Breast epithelium (tissue), 4 donors: ENCODE results near the gene MSRB1. TPM values are rescaled to one million over a fixed set of nuclear protein-coding genes. Genes with fewer than 3 reads are reported as not detected.

ENCODE experiments used
- DNase-seq, 2 donors: peaks; one replicate each; pipeline ENCODE4 v3.0.0-alpha.2; 2019; ENCODE audit warnings: low spot score in 2 of 2
- H3K27ac ChIP-seq, 2 donors: fragments of 200-600 bp; sonication (generic) in 1 of 2; one replicate each; pipeline ENCODE4 v1.5.1; 2016 to 2019; ENCODE audit warnings: mild to moderate bottlenecking in 1 of 2
- H3K27me3 ChIP-seq, 2 donors: fragments of 200-600 bp; sonication (generic) in 1 of 2; one replicate each; pipeline versions ENCODE4 v1.5.1 to v1.6.0; 2017 to 2019; ENCODE audit warnings: control low read depth in 1 of 2, mild to moderate bottlenecking in 1 of 2
- H3K36me3 ChIP-seq: fragments of 200-600 bp; one replicate; pipeline ENCODE4 v1.5.1; 2019
- H3K4me1 ChIP-seq, 2 donors: fragments of 200-600 bp; sonication (generic); one replicate each; pipeline ENCODE4 v1.5.1; 2016 to 2019; ENCODE audit warnings: control low read depth in 1 of 2
- H3K4me3 ChIP-seq, 3 donors: fragments of 200-600 bp; sonication (generic); 1 replicate in 2 of 3; 2 replicates in 1 of 3; pipeline ENCODE4 v1.5.1; 2016 to 2019; ENCODE audit warnings: mild to moderate bottlenecking in 3 of 3, moderate library complexity in 2 of 3
- H3K9me3 ChIP-seq, 2 donors: fragments of 200-600 bp; sonication (generic) in 1 of 2; one replicate each; pipeline ENCODE4 v1.5.1; 2016 to 2019; ENCODE audit warnings: control low read depth in 1 of 2
- POLR2A ChIP-seq: fragments of 450-650 bp; IDR thresholded peaks from one replicate; pipeline ENCODE4 v1.6.1; 2016; ENCODE audit warnings: antibody characterized with exemption, mild to moderate bottlenecking, moderate library complexity
- POLR2AphosphoS5 ChIP-seq, 3 donors: sonication (generic); formaldehyde crosslinking; IDR thresholded peaks; one replicate each; pipeline ENCODE4 v1.6.1; 2017; ENCODE audit warnings: antibody characterized with exemption in 3 of 3
- intact Hi-C: fragments of 100-400 bp; cut with DNase I; formaldehyde crosslinking; loops from one replicate; pipeline ENCODE4 v1.15.1; 2023; ENCODE audit warnings: low total_unique reads
- total RNA-seq, 3 donors: library from RNA; depleted of rRNA; stranded (reverse); fragments of >200 nt; gene quantifications; one replicate each; pipeline ENCODE4 v1.1.0, GENCODE V29; 2016
- TF ChIP-seq, protein P1 (sequence below), 3 donors: fragments of 450-650 bp; IDR thresholded peaks; one replicate each; pipeline ENCODE4 v1.5.1; 2016 to 2017; ENCODE audit warnings: antibody characterized with exemption in 3 of 3, mild to moderate bottlenecking in 3 of 3, moderate library complexity in 3 of 3

MSRB1 gene
- total RNA-seq, 3 donors from 2014 or later = 12.1 to 17.4 (median 17.0) TPM

GRCh38 chr16:1906055-1906845 lies 36.7 kb downstream of the MSRB1 start:
- Histone ChIP-seq H3K27ac (no peak overlapping the region), H3K4me3 (no peak overlapping the region), H3K27me3 (peaks cover 0 to 22% of the 10 kb centered on the region in 2 donors), H3K36me3 (no peaks in the 10 kb centered on the region), H3K4me1 (no peaks in the 10 kb centered on the region), H3K9me3 (no peaks in the 10 kb centered on the region)
- intact Hi-C loops = no loop called here
- TF ChIP-seq POLR2AphosphoS5 (IDR thresholded peaks at IDR 0.05) (no peak), POLR2A (no peak)
- TF ChIP-seq, protein P1, sequence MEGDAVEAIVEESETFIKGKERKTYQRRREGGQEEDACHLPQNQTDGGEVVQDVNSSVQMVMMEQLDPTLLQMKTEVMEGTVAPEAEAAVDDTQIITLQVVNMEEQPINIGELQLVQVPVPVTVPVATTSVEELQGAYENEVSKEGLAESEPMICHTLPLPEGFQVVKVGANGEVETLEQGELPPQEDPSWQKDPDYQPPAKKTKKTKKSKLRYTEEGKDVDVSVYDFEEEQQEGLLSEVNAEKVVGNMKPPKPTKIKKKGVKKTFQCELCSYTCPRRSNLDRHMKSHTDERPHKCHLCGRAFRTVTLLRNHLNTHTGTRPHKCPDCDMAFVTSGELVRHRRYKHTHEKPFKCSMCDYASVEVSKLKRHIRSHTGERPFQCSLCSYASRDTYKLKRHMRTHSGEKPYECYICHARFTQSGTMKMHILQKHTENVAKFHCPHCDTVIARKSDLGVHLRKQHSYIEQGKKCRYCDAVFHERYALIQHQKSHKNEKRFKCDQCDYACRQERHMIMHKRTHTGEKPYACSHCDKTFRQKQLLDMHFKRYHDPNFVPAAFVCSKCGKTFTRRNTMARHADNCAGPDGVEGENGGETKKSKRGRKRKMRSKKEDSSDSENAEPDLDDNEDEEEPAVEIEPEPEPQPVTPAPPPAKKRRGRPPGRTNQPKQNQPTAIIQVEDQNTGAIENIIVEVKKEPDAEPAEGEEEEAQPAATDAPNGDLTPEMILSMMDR (IDR thresholded peaks at IDR 0.05) = no peak
- no peak for DNase-seq

DNA sequence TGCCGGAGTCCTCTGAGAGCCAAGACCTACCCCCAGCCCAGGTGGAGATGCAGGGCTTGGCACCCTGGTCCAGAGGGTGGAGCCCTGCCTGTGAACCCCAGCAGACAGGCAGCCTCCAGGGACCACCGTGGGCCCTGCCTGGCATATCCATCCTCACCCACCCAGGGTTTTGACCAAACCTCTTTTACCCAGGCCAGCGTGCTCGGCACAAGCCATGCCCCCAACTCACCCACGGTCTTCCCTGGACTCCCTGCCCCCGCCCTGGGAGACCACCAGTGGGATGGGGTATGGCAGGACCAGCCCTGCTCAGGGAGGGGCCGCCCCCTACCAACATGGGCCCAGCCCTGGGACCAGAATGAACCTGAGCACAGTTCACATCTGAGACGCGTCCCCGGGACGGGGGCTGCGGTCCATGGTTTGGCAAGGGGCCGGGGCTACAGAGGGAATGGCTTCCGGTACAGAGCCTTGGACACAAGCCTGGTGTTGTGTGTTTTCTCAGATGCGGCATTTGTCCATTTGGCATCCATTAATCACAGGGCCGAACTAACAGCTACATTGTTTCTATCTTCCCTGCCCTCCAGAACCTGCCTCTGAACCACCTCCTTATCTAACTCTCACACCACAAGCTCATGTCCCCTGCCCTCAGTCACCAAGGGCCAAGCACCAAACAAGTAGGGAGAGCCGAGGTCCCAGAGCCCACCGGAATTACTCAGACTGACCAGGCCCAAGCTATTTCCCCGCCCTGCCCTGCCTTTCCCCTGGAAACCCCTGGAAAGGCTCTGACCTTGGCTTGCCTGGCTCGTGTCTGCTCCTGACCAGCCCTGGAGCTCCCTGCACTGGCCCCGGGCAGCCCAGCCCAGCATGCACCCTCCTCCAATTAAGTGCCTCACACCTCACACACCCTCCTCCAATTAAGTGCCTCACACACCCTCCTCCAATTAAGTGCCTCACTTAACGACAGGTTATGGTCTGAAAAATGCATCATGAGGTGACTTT lies 38.9 kb downstream of the MSRB1 start:
- Histone ChIP-seq H3K27me3 (peaks cover 0 to 22% of the 10 kb centered on the region in 2 donors), H3K36me3 (no peaks in the 10 kb centered on the region), H3K27ac (no peak overlapping the region), H3K4me3 (no peak overlapping the region), H3K4me1 (no peaks in the 10 kb centered on the region), H3K9me3 (no peaks in the 10 kb centered on the region)
- intact Hi-C loops = no loop called here
- DNase-seq = no peak
- TF ChIP-seq, protein P1 (IDR thresholded peaks at IDR 0.05) = no peak

- Histone ChIP-seq H3K4me3 (no peak overlapping the region), H3K36me3 (no peaks in the 10 kb centered on the region), H3K27me3 (peaks cover 0 to 20% of the 10 kb centered on the region in 2 donors), H3K27ac (no peak overlapping the region), H3K4me1 (no peaks in the 10 kb centered on the region), H3K9me3 (no peaks in the 10 kb centered on the region)
- intact Hi-C loops = no loop called here
- DNase-seq = no peak
- no peak for TF ChIP-seq POLR2A
- TF ChIP-seq, protein P1 (IDR thresholded peaks at IDR 0.05) = no peak
- no peak for TF ChIP-seq POLR2AphosphoS5 (IDR thresholded peaks at IDR 0.05)
Measured at GRCh38 chr16:1903220-1903574, 39.8 kb downstream of the MSRB1 start.

- TF ChIP-seq POLR2AphosphoS5 (IDR thresholded peaks at IDR 0.05) = no peak
- TF ChIP-seq, protein P1 (IDR thresholded peaks at IDR 0.05) = no peak
- no peak for TF ChIP-seq POLR2A
- peaks cover 0 to 15% of the 10 kb centered on the region in 2 donors for H3K27me3 ChIP-seq
- no peak for DNase-seq
- intact Hi-C loops = no loop called here
- H3K27ac ChIP-seq = no peak overlapping the region
- H3K9me3 ChIP-seq = no peaks in the 10 kb centered on the region
- no peaks in the 10 kb centered on the region for H3K4me1 ChIP-seq
- no peaks in the 10 kb centered on the region for H3K36me3 ChIP-seq
- no peak overlapping the region for H3K4me3 ChIP-seq
Measured at GRCh38 chr16:1902547-1903219, 40.3 kb downstream of the MSRB1 start.
